ENCODE results near the gene CDCA7. TPM values are rescaled to one million over a fixed set of nuclear protein-coding genes. Genes with fewer than 3 reads are reported as not detected.

Gene CDCA7
- total and polyA plus RNA-seq, 2 of the 13 experiments (the other 11 are each of a cell fraction or from before 2014, with no cell fraction given), result 46.2 to 57.8 TPM

GRCh38 chr2:173393636-173394035 lies 39.0 kb downstream of the CDCA7 start:
- no peaks in the 10 kb centered on the region for H3K9me3 ChIP-seq (ENCODE audit: low read length)
- H3K79me2 ChIP-seq (ENCODE audit: insufficient read depth, low read length), result no peaks in the 10 kb centered on the region
- no peaks in the 10 kb centered on the region for H4K20me1 ChIP-seq (ENCODE audit: insufficient read depth, low read length)
- WGBS (ENCODE audit: low lambda C conversion rate), result 46% methylated on average over 1 of the region's 1 CpG
- no peak overlapping the region for H3K4me2 ChIP-seq (ENCODE audit: low read depth, low read length)
- TF ChIP-seq DDIT3 (CRISPR knock-in tag; IDR thresholded peaks at IDR 0.05) (no peak), MXD3 (CRISPR knock-in tag; IDR thresholded peaks at IDR 0.05) (no peak), RARG (CRISPR knock-in tag; IDR thresholded peaks at IDR 0.05; ENCODE audit: low read depth) (no peak), RFX3 (CRISPR knock-in tag; IDR thresholded peaks at IDR 0.05) (no peak), TP53 (CRISPR knock-in tag; conservative IDR thresholded peaks at IDR 0.05) (no peak), MED13 (CRISPR knock-in tag; IDR thresholded peaks at IDR 0.05) (no peak), LCORL (IDR thresholded peaks at IDR 0.05) (no peak), LCORL (CRISPR knock-in tag; IDR thresholded peaks at IDR 0.05) (no peak), ZBTB10 (CRISPR knock-in tag; IDR thresholded peaks at IDR 0.05; ENCODE audit: borderline replicate concordance) (no peak)
- in situ Hi-C loops (cut with HindIII; ENCODE audit: extremely low pct_ligation_motif_present, low pct_unique_long_range_greater_than_20kb) (no loop called here), intact Hi-C loops (cut with micrococcal nuclease; ENCODE audit: unreplicated experiment) (no loop called here)
- H3K4me3 ChIP-seq (replicated peaks in 1 of 3; ENCODE audit: insufficient read depth in 1 of 3, low read depth in 2 of 3, low read length in 3 of 3), result no peak overlapping the region
- no peak overlapping the region for H3K9ac ChIP-seq (ENCODE audit: insufficient read depth, low read depth, low read length)
- FAIRE-seq, result no peak
- no peaks in the 10 kb centered on the region for H3K4me1 ChIP-seq (ENCODE audit: insufficient read depth, low read length)
- CTCF ChIA-PET (ENCODE audit: low intra/inter-chr PET ratio, low total read pairs), result no interaction called here
- H3K36me3 ChIP-seq (replicated peaks in 1 of 2; ENCODE audit: control insufficient read depth in 1 of 2, insufficient read depth in 2 of 2, low read length in 2 of 2), result no peaks in the 10 kb centered on the region
- POLR2A ChIA-PET, result no interaction called here
- no peak for DNase-seq (ENCODE audit: low spot score)
- H2AFZ ChIP-seq (ENCODE audit: low read length), result no peak overlapping the region
- peaks cover 3 to 27% of the 10 kb centered on the region in 2 experiments; a peak in 3 of 5 replicates for H3K27me3 ChIP-seq (ENCODE audit: control insufficient read depth in 1 of 2, insufficient read depth in 2 of 2, low read length in 2 of 2)
- no peak for ATAC-seq
- no TSS peak for BruUV-seq (replicated peaks)
- no peak overlapping the region for H3K27ac ChIP-seq (ENCODE audit: extremely low read length, insufficient read depth, low read length)

All from HepG2 (cell line).